HG03135 (cell line): ENCODE measurements around the gene WNT8B.

ENCODE experiments used
- ATAC-seq: cut with Tn5 transposase; IDR thresholded peaks from one replicate; pipeline ENCODE4 v1.9.1; 2021; ENCODE audit warnings: mild to moderate bottlenecking, moderate library complexity; ENCODE audit not compliant: unreplicated experiment

WNT8B gene

DNA sequence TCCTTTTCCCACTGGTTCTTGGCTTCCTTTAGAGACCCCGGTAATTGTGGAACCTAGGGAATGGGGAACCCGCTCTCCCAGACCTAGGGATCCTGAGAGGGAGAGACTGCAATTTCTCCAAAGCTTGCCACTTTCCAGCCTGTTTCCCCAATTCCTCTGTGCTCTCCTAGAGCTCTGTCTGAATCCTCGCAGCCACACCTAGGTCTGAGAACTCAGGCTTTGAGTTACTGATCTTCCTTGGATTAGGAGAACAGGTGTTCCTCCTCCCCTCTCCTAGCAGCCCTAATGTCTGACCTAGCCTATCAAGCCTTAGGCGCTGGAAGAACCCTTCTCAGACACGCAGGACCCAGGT is 20.0 kb downstream of the WNT8B start:
- ATAC-seq: no peak

DNA sequence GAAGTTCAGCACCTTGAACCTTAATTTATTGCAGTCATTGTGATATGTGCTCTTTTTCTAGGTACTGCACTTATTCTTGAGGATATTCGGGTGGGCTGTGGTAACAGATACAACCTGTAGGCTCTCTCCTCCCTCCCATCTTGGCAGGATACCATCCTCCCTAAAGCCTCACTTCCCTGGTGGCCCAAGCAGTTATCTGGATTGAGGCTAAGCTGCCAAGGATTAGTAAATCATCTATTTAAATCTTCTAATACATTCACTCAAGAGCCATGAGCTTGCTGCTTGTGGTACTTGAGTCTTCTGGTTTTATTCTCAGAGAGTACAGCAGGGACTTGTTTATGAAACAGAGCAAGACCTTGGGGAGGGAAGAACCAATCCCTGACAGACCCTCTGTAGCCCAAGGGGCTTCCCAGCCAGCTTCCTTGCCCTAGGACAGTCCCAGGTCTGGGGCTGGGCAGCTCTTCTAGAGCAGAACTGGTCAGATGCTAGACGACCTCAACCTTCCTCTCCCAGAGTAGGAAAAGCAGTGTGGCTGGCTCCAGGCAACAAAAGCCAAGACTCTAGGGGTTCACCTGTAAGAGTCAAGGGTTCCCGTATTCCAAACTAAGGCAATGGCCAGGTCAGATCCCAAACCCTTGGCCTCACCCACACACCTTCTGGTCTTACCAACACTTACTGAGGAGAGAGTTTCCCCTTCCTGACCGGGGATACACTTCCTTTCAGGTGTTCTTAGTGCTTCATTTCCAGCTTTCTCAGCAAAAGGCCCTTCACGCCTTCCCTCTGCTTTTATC is 21.3 kb downstream of the WNT8B start:
- ATAC-seq: no peak

GRCh38 chr10:100485366-100485765 is 22.6 kb downstream of the WNT8B start:
- ATAC-seq: no peak

DNA sequence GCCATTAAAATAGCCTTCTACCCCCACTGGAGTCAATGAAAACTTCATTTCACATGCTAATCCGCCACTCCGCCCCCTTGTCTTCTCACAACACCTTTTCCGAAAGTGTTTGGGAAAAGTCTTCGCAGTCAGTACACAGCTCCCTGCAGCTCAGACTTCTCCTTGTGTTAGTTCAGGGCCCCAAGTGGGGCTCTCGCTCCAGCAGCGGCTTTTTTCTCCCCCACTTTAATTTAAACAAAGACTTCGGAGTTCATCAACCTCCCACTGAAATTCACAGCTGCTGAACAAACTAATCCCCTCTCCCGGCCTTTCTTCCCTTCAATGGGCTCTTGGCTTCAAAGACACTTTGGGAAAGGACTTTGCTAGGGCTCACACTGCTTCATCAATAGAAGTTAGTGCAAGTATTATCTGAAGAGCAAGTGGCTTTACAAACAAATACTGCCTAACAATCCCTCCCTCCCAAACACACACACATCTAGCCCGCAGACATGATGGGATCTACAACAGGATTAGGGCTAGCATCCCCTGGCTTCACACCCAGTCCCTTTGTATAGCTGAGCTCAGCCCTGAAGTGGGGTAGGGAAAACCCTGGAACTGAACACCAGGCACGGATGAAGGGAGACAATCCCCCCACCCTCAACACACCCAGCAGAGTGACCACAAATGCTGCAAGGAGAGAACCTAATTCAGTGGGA is 23.1 kb downstream of the WNT8B start:
- no peak for ATAC-seq

DNA sequence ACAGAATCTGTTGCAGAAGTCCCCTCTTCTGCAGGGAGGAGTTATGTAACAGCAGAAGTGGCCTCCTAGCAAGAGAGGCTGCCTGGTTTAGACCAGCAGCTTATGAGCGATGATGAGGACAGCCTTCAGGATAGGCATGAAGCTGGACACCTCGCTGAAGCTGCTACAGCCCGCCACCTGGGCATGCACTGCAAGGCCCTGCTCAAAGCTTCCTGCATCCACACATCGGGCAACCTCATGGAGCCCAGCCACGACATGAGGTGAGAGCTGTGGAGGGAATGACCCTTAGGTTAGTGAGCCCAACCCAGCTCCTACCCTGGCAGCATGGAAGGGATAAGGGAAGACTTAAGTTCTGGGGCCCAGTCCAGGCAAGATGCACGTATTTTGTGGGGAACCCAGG is 24.7 kb downstream of the WNT8B start:
- ATAC-seq: no peak

- no peak for ATAC-seq
Observed at GRCh38 chr10:100489396-100489795, 26.6 kb downstream of the WNT8B start.

DNA sequence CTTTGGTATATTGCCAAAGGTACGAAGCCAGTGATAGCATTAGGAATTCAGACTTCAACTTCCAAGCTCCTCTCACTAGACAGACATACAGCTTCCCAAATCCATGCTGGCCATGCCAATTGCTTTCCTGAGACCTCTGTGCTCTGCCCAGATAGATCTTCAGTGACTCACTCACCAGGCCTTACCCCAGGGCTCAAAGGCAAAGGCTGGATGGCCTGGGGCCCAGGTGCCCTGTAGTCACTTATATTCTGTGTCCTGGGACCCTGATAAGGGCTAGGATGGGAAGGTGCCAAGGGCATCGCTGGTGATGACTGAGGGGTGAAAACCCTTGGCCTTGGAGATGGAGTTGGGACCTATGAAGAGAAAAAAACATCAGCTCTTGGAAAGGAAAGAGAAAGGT is 27.7 kb downstream of the WNT8B start:
- no peak for ATAC-seq

- no peak for ATAC-seq
Observed at GRCh38 chr10:100496567-100496966, 33.8 kb downstream of the WNT8B start.

- ATAC-seq: no peak
Observed at GRCh38 chr10:100498059-100498458, 35.2 kb downstream of the WNT8B start.

GRCh38 chr10:100501423-100501822 is 38.6 kb downstream of the WNT8B start:
- no peak for ATAC-seq

DNA sequence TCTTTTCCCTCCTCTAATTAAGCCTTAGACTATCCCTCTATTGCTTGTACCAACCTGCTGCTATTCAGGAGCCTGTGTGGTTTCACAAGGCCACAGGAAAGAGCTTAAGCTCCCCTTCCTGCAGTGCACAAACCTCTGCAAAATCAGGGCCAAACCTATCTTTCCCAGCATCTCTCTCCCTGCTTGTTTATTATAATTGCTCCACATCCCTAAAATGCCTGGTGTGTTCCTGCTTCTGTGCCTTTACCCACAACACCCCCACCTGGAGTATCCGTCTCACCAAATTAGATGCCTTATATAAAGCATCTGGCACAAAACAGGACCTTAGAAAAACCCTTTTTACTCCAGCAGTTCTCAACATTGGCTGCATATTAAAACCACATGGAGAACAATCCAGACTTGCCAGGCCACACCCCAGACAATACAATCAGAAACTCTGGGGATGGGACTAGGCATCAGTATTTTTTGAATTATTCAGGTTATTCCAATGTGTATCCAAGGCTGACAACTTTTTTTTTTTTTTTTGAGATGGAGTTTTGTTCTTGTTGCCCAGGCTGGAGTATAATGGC is 40.2 kb downstream of the WNT8B start:
- no peak for ATAC-seq

DNA sequence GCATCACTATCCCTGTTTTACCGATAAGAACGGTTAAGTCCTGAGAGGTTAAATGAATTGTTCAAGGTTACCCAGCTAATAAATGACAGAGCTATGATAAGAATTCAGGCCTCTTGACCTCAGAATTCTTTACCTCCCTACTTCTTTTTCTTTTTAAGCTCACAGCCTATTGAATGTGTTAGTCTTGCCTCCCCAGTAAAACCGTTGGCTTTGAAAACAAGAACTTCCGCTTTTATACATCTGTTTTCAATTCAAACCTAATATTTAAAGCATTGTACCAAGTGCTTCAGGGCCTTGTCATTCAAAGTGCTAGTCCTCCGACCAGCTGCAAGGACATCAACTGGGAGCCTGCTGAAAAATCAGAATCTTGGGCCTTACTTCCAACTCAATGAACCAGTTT is 41.3 kb downstream of the WNT8B start:
- ATAC-seq: no peak

DNA sequence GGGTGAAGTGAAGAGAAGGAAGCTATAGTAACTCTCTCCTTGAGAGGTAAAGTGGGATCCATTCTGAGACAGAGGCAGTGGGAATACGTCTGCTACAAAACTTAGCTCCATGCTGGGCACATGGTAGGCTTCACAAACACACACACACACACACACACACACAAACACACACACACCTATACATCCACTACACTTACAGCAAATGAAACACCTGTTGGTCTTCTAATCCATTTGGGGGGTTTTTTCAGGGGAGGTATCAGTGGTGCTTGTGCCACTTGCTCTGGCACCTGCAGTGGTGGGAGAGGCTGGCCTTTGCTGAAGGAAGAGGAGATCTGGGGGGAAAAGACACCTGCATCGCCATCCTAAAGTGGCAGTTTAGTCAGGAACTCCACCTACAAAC is 42.4 kb downstream of the WNT8B start:
- no peak for ATAC-seq

- ATAC-seq: no peak
Observed at GRCh38 chr10:100506596-100507356, 44.0 kb downstream of the WNT8B start.

GRCh38 chr10:100507357-100507732 is 44.5 kb downstream of the WNT8B start:
- ATAC-seq: no peak

DNA sequence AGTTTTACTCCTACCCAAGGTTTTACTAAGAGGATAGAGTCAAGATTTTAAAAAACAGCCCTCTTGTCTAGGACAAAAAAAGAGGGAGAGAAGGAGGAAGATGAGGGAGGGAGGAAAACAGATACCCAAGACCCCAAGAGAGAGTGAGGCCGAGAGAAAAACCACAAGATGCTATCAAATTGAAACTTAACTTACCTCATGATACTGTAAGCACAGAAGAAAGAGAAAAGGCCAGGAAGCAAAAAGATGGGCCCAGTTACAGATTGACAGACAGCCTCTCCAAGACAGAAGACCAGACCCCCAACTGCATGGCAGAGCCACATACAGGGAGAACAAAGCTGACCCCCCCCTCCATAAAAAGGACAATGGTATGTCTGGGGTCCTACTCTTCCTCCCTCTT is 45.5 kb downstream of the WNT8B start:
- ATAC-seq: no peak

DNA sequence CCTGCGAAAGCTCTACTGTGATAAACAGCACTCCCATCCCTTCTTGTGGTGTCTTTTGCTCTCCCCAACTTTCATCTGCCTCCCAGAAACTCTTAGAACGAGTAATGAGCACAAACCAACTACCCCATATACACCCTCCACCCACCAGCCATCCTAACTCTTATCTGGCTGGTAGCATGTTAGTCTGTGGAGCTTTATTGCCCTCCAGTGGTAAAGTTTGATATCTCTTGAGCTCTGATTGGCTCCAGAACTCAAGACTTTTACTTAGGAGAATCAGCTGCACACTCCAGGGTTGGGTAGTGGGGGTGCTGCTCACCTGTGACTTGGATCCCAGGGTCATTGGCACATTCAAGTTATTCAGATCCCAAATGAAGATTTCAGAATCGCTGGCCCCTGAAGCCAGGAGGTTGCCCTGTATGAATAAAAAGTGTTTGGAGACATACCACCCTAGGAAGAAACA is 45.9 kb downstream of the WNT8B start:
- no peak for ATAC-seq

GRCh38 chr10:100509241-100509840 is 46.5 kb downstream of the WNT8B start:
- no peak for ATAC-seq

DNA sequence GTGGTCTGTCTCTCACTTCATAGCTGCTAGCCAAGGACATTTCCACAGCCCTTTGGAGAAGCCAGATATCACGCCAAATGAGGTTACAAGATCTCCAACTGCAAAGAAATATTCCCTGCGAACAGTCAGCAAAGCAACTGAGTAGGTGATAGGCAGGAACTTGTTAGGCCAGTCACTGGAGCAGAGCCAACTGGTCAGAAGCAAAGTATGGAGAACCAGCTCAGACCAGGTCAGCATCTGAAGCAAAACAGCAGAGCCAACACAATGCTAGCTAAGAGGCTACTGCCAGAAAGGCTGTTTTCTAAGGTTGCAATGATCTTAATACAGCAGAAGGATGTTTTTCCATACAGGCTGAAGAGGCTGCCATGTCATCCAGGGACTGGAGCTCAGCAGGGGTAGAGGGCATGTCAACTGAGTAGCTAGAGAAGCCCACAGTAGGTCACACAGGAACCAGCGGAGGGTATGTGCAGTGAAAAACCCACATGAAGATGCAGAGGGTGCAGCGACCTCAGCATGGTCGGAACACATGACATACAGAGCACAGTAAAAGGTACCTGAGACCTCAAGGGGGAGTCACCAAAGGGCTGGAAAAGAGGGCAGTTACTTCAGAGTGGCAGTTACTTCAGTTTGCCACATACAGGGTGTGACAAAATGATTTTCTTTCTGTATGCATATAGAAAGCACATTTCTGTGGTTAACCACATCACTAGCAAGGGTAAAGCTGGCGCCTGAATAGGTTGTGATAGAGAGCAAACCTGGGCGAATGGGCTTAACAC is 47.9 kb downstream of the WNT8B start:
- ATAC-seq: no peak

DNA sequence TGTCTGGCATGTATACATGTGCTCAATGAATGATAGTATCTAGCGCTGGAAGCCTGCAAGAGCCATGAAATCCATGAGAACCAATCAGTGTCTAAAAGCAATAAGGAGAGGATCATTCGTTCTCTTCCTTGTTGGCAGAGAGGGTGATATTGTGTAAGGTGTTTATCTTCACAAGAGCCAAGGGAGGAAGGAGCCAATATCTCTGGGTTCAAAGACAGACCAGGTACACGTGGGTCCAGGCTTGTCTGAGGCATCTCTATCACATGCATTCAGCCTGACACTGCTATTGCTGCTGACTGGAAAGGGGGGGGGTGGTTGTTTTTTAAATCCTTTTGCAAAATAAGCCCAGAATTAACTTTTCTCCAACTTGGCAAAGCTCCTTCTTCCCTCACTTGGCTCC is 52.8 kb downstream of the WNT8B start:
- no peak for ATAC-seq
